ENCODE data around the gene RIBC2. TPM values are rescaled to one million over a fixed set of nuclear protein-coding genes. Genes with fewer than 3 reads are reported as not detected.

The RIBC2 gene
- total RNA-seq, 1 donor from 2014 or later = 1.6 TPM

DNA sequence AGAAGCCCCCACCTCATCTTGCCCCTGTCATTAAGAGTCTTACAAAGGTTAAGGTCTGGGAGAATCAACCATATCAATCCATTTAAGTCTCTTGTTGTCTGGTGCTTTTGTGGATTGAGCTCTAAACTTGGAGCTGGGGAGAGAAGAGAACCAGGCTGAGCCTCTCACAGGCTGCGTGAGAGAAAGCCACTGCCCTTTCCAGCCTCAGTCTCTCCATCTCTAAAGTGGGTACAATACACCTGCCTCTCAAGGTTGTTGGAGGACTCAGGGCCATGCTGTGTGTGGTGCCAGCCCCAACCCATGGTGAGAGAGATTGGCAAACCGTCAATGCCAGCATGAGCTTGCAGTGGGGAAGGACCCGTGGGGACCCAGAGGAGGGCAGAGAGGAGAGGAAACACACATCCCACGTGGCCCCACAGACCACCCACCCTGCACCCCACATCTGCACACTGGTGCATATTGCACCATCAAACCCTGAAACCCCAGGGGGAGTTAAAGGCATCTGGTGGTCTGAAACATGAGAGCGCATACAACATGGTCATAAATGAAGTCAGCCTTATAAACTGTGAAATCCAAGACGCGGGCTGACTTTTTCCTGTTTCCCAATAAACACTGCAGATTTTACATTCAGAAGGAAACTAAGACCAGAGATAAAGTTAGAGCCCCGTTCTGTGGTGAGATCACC, 61.7 kb downstream of the RIBC2 start:
- peak; percentile 76 for DNase-seq

DNA sequence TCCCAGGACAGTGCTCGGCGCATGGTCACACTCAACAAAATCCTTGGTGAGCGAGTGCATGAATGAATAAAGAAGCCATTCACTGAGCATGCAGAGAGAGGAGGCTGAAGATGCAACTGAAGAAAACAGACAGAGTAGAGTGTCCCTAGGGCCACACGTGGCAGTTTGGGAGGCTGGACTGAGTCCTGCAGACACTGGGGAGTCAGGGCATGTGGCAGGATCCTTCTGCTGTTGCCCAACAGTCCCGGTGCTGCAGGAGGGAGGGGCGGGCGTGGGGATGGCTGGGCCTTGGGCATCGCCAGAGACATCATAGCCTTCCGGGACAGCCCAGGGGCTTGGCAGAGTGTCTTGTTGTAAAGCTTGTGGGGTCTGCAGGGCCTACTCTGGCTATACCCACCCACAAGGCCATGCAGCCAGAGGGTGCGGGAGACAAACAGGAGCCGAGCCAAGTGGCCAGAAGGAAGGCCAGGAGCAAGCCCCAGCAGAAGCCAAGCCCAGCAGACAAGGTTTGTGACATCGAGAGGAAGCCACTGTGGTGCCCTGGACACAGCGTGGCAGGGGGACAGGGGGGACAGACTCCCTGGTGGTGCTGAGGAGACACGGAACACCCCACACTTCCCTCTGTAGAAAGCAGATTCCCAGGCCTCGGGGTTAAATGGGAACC, 62.5 kb downstream of the RIBC2 start:
- no peak for DNase-seq

DNA sequence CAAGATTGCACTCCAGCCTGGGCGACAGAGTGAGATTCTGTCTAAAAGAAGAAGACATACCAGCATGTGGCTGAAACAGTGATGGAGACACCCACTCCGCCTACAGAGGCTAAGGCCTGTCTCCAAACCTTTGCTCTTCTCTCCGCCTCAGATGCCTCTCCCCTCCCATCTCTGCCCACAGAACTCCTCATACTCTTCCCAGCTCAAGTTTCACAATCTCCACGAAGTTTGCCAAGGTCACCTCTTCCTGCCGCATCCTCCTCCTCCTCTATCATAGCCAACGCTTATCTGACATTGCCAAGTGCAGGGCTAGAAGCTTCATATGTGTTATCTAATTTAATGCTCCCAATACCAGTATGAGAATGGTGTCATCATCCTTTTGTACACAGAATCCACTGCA, 63.3 kb downstream of the RIBC2 start:
- no peak for DNase-seq

DNA sequence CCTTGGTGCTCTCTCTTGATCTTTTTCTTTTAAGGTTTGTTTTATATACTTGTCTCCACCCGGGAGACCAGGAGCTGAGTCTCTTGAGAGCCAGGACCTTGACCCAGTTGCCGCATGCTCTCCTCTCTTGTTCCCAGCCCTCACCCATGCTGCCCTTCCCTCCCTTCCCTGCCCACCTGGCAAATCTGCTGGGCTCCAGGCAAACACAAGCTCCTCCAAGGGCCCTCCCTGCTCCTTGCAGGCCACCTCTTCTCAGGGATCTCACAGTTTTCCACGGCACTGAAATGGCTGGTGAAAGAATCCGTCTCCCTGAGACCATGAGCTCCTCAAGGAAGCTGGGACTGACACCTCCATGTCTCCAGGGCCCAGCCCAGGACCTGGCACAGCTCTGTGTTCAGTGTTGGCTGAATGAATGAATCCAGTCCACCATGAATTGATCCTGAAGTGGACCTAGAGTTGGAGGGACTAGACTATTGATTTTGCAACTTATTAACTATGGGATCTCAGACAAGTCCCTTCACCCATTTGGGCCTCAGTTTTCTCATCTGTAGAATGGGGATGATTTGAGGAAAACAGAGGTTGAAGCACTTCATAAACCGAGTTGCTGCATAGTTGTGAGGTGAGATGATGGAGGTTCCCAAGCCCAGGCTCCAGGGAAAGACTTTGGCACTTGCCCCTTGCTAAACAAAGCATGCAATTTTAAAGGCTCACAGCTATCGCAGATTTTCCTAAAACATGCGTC, 64.0 kb downstream of the RIBC2 start:
- DNase-seq = no peak

DNA sequence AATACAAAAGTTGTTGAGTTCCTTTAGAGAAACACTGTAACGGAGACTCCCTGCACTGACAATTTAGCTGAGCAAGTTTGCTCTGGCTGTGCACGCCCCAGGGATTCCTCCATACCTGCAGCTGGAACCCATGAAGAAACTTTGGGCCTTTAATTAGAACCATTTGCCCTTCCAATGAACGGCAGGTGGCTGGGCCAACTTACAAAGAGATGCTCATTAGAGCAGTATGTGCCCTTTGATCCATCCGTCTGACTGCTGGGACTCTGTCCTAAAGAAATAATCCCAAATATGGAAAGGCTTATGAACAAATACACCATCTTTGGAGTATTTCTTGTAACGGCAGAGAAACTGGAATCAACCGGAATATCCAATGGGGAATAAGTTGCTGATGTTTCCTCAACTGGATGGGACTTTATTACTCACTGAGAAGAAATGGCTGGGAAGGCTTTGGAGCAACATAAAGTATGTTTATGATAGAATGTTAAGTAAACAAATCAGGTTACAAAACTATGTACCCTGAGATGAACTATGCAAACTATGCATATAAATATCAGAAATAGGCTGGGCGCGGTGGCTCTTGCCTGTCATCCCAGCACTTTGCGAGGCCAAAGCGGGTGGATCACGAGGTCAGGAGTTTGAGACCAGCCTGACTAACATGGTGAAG, 64.7 kb downstream of the RIBC2 start:
- DNase-seq = peak; percentile 91

DNA sequence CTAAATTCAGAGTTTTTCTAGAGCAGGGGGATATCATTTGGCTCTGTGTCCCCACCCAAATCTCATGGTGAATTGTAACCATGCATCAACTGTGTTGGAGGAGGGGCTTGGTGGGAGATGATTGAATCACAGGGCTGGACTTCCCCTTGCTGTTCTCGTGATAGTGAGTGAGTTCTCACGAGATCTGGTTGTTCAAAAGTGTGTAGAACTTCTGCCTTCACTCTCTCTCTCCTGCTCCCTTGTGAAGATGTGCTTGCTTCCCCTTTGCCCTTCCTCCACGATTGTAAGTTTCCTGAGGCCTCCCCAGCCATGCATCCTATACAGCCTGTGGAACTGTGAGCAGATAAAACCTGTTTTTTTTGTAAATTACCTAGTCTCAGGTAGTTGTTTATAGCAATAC, 67.2 kb downstream of the RIBC2 start:
- DNase-seq = no peak

DNA sequence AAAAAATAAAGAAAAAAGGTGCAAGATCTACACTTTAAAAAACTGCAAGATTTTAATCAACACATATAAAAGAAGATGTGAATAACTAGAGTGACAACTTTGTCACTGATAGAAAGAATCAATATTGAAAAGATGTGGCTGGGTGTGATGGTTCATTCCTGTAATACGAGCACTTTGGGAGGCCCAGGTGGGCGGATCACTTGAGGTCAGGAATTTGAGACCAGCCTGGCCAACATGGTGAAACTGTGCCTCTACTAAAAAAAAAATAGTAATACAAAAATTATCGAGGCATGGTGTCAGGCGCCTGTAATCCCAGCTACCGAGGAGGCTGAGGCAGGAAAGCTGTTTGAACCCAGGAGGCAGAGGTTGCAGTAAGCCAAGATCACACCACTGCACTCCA, 68.2 kb downstream of the RIBC2 start:
- no peak for DNase-seq

Other genes starting within 250 kb of the RIBC2 start
- 49.0 TPM for gene NUP50, start 249.8 kb upstream of the RIBC2 start, total RNA-seq
- 30.1 TPM for gene KIAA0930, start 172.8 kb upstream of the RIBC2 start, total RNA-seq
- not detected for gene UPK3A, start 128.7 kb upstream of the RIBC2 start, total RNA-seq
- 25.8 TPM for gene FAM118A, start 103.8 kb upstream of the RIBC2 start, total RNA-seq
- 0.10 TPM for gene SMC1B, start 94 bp upstream of the RIBC2 start, total RNA-seq
- gene FBLN1, start 89.2 kb downstream of the RIBC2 start, total RNA-seq = 115 TPM